Panc1 (cell line): ENCODE data around the gene PGRMC2.

ENCODE experiments used
- POLR2AphosphoS5 ChIP-seq: IDR thresholded peaks from 2 replicates; pipeline ENCODE4 v1.6.1; 2012; ENCODE audit warnings: mild to moderate bottlenecking, low read depth, low read length, moderate library complexity
- SIN3A ChIP-seq: IDR thresholded peaks from 2 replicates; pipeline ENCODE4 v1.6.1; 2012; ENCODE audit warnings: low read depth, mild to moderate bottlenecking, low read length, moderate library complexity, borderline replicate concordance; ENCODE audit not compliant: insufficient read depth
- TF ChIP-seq, protein P1 (sequence below): fragments of 450-650 bp; IDR thresholded peaks from 2 replicates; pipeline ENCODE4 v1.5.1; 2017; ENCODE audit warnings: mild to moderate bottlenecking
- TF ChIP-seq, protein P2 (sequence below), 2 experiments: IDR thresholded peaks; 2 replicates each; pipeline ENCODE4 v1.6.1; 2011 to 2012; ENCODE audit warnings: low read depth in 2 of 2, control low read depth in 1 of 2, low read length in 1 of 2, mild to moderate bottlenecking in 1 of 2, moderate library complexity in 1 of 2; ENCODE audit not compliant: insufficient read depth in 1 of 2

DNA sequence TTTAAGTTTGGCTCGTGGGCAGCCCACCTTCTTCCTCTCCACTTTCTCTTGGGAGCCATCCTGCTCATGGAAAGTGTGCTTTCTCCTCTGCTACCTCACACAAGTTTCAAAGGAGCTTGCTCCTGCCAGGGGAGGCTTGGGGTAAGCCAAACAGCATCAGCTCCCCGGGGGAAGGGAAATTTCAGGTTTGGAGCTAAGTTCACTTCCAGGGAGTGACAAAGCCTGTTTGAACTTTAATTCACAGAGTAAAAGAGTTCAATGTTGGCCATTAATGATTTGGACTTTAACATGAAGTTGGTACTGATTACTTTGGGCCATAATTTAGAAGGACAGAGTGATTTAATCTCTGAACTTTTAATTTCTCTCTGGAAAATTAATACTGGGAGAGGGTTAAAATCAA lies 4.7 kb upstream of the PGRMC2 start:
- no peak for TF ChIP-seq POLR2AphosphoS5
- TF ChIP-seq, protein P1, sequence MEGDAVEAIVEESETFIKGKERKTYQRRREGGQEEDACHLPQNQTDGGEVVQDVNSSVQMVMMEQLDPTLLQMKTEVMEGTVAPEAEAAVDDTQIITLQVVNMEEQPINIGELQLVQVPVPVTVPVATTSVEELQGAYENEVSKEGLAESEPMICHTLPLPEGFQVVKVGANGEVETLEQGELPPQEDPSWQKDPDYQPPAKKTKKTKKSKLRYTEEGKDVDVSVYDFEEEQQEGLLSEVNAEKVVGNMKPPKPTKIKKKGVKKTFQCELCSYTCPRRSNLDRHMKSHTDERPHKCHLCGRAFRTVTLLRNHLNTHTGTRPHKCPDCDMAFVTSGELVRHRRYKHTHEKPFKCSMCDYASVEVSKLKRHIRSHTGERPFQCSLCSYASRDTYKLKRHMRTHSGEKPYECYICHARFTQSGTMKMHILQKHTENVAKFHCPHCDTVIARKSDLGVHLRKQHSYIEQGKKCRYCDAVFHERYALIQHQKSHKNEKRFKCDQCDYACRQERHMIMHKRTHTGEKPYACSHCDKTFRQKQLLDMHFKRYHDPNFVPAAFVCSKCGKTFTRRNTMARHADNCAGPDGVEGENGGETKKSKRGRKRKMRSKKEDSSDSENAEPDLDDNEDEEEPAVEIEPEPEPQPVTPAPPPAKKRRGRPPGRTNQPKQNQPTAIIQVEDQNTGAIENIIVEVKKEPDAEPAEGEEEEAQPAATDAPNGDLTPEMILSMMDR, result no peak
- TF ChIP-seq, protein P2, sequence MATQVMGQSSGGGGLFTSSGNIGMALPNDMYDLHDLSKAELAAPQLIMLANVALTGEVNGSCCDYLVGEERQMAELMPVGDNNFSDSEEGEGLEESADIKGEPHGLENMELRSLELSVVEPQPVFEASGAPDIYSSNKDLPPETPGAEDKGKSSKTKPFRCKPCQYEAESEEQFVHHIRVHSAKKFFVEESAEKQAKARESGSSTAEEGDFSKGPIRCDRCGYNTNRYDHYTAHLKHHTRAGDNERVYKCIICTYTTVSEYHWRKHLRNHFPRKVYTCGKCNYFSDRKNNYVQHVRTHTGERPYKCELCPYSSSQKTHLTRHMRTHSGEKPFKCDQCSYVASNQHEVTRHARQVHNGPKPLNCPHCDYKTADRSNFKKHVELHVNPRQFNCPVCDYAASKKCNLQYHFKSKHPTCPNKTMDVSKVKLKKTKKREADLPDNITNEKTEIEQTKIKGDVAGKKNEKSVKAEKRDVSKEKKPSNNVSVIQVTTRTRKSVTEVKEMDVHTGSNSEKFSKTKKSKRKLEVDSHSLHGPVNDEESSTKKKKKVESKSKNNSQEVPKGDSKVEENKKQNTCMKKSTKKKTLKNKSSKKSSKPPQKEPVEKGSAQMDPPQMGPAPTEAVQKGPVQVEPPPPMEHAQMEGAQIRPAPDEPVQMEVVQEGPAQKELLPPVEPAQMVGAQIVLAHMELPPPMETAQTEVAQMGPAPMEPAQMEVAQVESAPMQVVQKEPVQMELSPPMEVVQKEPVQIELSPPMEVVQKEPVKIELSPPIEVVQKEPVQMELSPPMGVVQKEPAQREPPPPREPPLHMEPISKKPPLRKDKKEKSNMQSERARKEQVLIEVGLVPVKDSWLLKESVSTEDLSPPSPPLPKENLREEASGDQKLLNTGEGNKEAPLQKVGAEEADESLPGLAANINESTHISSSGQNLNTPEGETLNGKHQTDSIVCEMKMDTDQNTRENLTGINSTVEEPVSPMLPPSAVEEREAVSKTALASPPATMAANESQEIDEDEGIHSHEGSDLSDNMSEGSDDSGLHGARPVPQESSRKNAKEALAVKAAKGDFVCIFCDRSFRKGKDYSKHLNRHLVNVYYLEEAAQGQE (IDR thresholded peaks at IDR 0.05; ENCODE audit: insufficient read depth in 1 of 2, low read depth in 2 of 2, low read length in 1 of 2), result no peak
- TF ChIP-seq SIN3A, result no peak
